GM19193 (cell line): ENCODE data around the gene CPLANE2.

Experiments
- POLR2A ChIP-seq: IDR thresholded peaks from 4 replicates; pipeline ENCODE4 v1.6.1; 2011; ENCODE audit not compliant: insufficient read depth, insufficient read length; ENCODE audit errors: extremely low read depth

The CPLANE2 gene, protein sequence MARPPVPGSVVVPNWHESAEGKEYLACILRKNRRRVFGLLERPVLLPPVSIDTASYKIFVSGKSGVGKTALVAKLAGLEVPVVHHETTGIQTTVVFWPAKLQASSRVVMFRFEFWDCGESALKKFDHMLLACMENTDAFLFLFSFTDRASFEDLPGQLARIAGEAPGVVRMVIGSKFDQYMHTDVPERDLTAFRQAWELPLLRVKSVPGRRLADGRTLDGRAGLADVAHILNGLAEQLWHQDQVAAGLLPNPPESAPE

DNA sequence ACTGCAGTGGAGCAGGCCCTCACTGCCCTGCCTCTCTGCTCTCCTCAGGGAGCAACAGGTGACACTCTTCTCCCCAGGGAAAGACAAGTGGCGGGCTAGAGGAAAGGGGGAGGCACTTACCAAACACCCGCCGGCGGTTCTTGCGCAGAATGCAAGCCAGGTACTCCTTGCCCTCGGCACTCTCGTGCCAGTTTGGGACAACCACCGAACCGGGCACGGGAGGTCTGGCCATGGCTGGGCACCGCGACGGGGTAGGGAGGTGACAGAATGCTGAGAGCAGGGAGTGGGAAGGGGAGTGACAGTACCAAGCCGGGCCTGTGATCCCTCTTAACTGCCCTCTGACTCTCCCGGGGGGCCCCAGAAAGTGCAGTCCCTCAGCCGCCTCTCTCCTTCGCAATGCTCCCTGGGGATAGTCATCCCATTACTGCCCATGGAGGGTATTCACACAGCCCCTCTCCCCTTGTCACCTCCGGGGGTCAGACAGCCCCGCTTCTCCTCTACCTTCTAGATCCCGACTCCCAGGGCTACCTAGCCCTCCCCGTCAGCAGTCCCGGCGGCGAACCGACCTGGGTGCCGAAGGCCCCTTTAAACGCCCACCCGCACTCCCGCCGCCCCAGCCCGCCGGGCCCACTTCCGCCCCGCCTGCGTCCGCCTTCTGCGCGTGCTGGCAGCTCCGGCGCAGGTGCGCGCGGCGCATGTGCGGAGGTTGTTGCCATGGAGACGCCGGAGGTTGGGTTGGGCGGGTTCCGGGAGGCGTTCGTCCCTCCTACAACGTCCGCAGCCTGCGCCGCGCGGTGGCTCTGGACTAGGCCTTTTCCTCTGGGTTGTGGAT lies at the start of gene CPLANE2:
Gene CPLANE2 (minus strand): TSS at position 673 of the 832 bp plus-strand sequence. CDS start 441 bp downstream, at position 232.
- TF ChIP-seq POLR2A = peak; percentile 76

DNA sequence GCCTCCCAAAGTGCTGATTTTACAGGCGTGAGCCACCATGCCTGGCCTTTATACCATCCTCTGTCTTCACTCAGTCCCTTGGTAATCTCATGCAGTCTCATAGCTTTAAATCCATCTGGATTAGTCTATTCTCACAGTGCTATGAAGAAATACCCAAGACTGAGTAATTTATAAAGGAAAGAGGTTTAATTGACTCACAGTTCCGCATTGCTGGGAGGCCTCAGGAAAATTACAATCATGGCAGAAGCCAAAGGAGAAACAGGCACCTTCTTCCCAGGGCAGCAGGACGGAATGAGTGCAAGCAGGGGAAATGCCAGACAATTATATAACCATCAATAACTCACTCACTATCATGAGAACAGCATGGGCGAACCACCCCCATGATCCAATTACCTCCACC lies 49.1 kb upstream of the CPLANE2 start:
- no peak for TF ChIP-seq POLR2A

DNA sequence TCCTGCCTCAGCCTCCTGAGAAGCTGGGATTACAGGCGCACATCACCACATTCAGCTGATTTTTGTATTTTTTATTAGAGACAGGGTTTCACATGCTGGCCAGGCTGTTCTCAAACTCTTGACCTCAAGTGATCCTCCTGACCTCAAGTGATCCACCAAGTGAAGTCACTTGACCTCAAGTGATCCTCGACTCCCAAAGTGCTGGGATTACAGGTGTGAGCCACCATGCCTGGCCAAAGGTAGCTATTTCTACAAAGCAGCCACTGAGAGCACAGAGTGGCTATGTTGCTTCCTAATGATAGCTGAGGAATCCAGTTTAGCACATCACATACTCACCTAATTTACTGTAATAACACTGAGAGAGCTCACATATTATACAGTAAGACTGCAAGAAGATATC lies 44.8 kb upstream of the CPLANE2 start:
- no peak for TF ChIP-seq POLR2A

DNA sequence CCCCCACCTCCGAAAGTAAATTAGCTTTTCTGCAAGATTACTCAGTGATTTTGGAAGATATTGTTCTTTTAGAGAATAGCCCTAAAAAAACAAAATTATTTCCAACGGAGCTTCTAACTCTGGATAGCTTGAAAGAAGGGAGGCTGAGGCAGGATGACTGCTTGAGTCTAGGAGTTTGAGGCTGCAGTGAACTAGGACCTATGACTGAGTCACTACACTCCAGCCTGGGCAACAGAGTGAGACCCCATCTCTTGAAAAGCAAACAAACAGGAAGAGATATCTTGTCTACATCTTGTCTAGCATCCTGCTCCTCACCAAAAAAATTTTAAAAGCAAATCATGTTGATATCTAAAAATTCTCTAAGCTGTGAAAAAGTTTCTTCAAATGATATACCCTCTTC lies 42.2 kb upstream of the CPLANE2 start:
- TF ChIP-seq POLR2A = no peak

DNA sequence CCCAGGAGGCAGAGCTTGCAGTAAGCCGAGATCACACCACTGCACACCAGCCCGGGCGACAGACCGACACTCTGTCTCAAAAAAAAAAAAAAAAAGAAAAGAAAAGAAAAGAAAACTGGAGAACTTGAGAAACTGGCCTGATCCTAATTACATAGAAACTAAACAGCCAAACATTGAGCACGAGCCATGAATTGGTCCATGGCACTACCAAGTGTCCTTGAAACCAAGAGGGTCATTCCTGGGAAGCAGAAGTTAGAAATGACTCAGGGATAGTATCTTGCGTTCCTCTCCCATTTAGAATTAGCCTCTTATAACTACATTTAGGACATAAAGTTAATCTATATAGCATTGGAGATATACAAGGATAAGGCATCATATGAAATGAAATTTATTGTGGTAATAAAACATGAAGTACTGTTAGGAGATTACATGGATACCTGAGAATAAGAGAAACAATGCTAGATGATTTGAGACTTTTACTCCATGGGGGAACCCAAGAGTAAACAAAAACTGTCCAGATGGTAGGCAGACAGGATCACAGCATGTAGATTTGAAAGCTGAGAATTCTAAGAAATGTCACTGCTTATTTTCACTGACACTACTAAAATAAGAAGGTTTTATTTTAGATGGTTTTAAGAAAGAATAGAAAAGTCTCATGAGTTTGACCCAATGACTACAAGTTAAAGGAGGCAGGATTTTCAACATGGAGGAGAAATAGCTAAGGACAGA lies 39.5 kb upstream of the CPLANE2 start:
- no peak for TF ChIP-seq POLR2A

DNA sequence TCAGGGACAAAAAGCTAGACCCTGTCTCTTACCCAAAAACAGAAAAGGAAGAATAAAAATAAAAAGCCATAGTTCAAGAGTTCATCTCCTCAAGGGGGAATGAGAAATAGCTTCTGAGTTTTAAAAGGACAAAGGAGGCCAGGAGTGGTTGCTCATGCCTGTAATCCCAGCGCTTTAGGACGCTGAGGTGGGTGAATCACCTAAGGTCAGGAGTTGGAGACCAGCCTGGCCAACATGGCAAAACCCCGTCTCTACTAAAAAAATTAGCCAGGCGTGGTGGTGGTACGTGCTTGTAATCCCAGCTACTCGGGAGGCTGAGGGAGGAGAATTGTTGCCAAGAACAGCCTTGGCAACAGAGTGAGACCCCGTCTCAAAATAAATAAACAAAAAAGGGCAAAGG lies 38.6 kb upstream of the CPLANE2 start:
- no peak for TF ChIP-seq POLR2A

DNA sequence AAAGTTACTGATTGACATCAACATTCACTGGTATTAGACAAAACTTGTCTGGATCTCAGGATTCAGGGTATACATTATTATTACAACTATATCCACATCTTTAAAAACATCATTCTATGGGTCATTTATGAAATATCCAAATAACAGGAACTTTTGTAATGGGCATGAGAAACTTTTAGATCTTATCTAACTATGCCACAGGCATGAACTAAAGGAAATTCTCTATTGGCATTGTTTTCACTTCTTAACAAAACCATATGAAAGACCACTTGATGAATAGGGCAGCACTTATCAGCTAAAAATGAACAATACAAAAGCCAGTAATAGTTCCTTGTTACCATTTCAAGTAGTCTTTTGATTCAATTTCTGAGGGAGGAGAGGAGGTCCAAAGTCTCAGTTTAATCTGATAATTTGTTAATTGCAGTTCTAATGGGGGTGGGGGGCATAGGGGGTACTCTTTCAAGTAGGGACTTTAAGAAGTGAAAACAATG lies 30.8 kb upstream of the CPLANE2 start:
- no peak for TF ChIP-seq POLR2A

DNA sequence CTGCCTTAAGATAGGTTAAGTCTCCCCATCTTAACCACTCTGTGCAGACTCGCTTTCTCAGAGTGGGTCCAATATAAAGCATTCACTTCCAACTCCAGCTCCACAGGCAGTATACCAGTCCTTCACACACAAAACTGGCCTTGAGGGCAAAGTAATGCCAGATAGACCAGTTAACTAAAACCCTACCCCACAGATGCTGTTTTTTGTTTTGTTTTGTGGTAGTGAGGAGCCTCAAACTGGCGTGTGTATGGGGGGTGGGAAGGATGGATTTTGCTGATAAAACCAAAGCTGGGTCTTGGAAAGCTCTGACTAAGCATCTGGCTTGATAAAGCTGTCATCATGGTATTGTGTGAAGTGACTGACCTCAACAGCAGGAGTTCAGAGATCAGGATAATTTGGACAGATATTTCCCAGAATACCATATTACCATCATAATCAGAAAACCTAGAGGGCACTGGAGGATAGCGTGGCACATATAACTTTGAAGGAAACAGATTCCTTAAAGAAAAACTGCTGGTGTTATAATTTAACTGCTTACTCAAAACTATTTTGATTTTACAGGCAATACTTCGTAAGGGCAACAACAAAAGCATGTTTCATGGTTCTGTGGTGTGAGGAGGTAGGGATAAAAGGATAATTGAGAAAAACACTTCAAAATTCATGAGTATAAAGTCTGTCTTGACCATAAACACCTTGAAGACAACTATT lies 29.6 kb upstream of the CPLANE2 start:
- TF ChIP-seq POLR2A = no peak

DNA sequence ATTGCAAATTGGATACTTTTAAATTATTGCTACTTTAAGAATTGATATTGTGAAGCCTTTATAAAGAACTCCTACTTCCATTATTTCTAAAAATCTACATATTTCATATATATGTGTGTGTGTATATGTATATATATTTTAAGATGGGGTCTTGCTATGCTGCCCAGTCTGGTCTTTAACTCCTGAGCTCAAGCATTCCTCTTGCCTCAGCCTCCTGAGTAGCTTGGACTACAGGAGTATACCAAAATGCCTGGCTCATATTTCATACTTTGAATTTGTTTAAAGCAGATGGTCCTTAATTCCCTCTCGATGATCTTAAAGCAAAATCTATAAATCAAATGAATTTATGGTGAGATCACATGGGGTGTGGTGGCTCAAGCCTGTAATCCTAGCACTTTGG lies 25.1 kb upstream of the CPLANE2 start:
- TF ChIP-seq POLR2A = no peak

DNA sequence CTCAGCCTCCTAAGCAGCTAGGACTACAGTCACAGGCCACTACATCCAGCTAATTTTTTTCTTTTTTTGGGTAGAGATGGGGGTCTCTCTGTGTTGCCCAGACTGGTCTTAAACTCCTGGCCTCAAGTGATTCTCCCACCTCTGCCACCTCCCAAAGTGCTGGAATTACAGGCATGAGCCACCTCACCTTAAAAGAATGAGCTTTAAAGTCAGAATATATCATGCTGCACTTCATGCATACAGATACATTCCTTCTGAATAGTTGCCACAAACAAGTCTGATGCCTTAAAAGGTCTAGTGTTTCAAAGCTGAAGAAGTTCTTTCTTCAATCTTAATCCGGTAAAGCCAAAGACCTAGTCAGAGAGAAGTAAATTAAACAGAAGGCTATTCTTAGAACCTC lies 23.8 kb upstream of the CPLANE2 start:
- TF ChIP-seq POLR2A = no peak

DNA sequence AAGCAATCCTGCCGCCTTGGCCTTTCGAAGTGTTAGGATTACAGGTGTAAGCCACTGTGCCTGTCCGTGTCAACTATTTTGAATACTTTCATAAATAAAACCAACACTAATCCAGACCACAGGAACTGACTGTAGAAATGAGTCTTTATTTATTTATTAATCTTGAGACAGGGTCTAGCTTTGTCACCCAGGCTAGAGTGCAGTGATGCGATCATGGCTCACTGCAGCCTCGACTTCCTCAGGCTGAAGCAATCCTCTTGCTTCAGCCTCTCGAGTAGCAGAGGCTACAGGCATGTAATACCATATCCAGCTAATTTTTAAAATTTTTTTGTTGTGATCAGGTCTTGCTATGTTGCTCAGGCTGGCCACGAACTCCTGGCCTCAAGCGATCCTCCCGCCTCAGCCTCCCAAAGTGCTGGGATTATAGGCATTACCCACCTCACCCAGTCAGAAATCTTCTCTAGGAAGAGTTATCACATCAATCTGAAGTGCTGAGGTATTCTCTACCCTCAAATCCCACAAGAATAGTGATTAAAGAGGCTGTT lies 21.7 kb upstream of the CPLANE2 start:
- no peak for TF ChIP-seq POLR2A

DNA sequence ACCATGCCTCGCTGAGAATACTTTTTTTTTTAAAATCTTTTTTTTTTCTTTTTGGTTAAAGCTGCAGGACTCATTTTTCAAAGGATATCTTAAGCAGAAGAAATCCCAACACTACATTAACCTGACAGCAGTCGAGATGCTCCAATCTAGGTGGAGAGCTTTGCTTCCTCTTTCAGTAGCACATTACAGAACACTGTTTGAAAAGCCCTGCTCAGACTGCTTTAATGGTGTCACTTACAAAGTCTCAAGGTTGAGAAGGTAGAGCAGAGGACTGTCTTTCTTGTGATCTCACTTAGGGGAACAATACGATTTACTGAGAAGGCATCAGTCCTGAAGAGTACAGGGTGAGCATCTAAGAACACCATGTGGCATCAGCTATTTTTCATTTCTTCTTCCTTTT lies 21.0 kb upstream of the CPLANE2 start:
- no peak for TF ChIP-seq POLR2A

DNA sequence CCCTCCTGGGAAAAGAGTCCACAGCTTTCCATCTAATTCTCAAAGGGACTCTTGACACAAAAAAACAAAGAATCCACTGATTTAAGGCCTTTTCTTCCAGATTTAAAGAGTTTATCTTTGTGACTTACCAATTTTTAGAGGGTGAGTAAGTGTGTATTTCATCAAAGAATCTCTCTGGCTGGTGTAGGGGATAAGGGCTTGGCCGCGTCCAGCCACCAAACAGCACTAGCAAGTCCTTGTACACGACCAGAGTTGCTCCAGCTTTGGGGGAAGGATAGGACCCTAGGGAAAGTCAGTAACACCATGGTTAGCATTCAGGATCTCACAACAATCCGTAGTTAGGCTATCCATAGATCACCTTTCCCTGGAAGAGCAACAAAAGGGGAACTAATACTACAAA lies 19.5 kb upstream of the CPLANE2 start:
- no peak for TF ChIP-seq POLR2A

DNA sequence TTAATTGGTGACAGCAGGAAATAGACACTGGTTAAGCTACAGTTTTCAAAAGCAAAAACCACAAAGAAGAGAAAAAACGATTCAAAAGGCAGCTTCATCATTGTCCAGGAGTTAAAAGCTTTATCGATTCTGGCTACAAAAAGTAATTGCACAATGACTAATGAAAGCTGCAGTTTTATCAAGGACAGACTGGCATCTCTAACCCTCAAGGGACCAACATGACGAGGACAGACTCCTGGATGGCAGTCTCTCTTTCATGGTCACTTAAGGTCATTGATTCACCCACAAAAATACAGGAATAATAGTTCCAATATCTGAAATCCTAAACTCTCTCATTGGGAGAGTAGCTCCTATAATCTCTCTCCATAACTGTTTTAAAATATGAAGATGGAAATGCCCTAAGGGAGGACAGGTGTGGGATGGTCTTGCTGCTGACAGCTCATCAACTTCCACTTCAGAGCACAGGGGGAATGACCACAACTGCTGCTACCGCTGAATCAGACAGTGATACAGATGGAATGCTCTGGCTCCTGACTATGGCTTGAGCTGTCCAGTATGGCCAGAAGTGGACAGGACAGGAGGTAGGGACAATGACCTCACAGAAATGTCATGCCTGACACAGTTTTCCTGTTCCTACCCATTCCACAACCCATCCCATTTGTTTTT lies 17.4 kb upstream of the CPLANE2 start:
- TF ChIP-seq POLR2A = no peak
